BLaER1 treated with 17β-estradiol and CSF1 and Interleukin-3, amounts not matched to agents 10 nM and 100 nM (cell line): ENCODE measurements around the gene HSPB1.
"Not testable (repeated sequence)": the region's sequence is repeated elsewhere in the genome, so short reads cannot be mapped to it uniquely, and the experiment has no call there.

ENCODE experiments used
- H3K27ac ChIP-seq, 11 experiments: shearing (Covaris generic); formaldehyde crosslinking; 2 replicates each; pipeline ENCODE4 v1.8.1; 2022
- H3K27me3 ChIP-seq, 11 experiments: shearing (Covaris generic); formaldehyde crosslinking; 2 replicates each; pipeline ENCODE4 v1.8.1; 2022
- H3K36me3 ChIP-seq, 11 experiments: shearing (Covaris generic); formaldehyde crosslinking; 2 replicates each; pipeline ENCODE4 v1.8.1; 2022
- H3K4me1 ChIP-seq, 10 experiments: shearing (Covaris generic); formaldehyde crosslinking; 2 replicates each; pipeline ENCODE4 v1.8.1; 2022
- H3K4me2 ChIP-seq, 11 experiments: shearing (Covaris generic); formaldehyde crosslinking; 2 replicates each; pipeline ENCODE4 v1.8.1; 2022
- H3K4me3 ChIP-seq, 10 experiments: shearing (Covaris generic); formaldehyde crosslinking; 2 replicates each; pipeline ENCODE4 v1.8.1; 2022
- H3K9ac ChIP-seq, 11 experiments: shearing (Covaris generic); formaldehyde crosslinking; 2 replicates each; pipeline ENCODE4 v1.8.1; 2022
- H3K9me3 ChIP-seq, 11 experiments: shearing (Covaris generic); formaldehyde crosslinking; replicated peaks in 1 of 11; 2 replicates each; pipeline ENCODE4 v1.8.1; 2022
- H4K20me1 ChIP-seq, 11 experiments: shearing (Covaris generic); formaldehyde crosslinking; 2 replicates each; pipeline ENCODE4 v1.8.1; 2022
- Cebpa-rat ChIP-seq, 11 experiments: shearing (Covaris generic); IDR thresholded peaks; 2 replicates each; pipeline ENCODE4 v1.8.1; 2022

Gene HSPB1

GRCh38 chr7:76293407-76293901 lies 9.0 kb upstream of the HSPB1 start:
- Histone ChIP-seq H3K4me1 (peaks cover 66 to 90% (median 86%) of the 10 kb centered on the region in 10 experiments), H3K27ac (peak overlapping the region in 10 of 11 experiments; percentile 88 to 94 (median 91); a peak in 19 of 22 replicates), H3K9me3 (no peaks in the 10 kb centered on the region), H3K4me3 (peak overlapping the region in 1 of 10 experiments; percentile 44; a peak in 1 of 20 replicates), H3K27me3 (no peaks in the 10 kb centered on the region), H4K20me1 (no peaks in the 10 kb centered on the region), H3K36me3 (no peaks in the 10 kb centered on the region), H3K9ac (peak overlapping the region in 8 of 11 experiments; percentile 74 to 84 (median 82); a peak in 16 of 22 replicates), H3K4me2 (peak overlapping the region; percentile 91 to 97 (median 92))
- TF ChIP-seq Cebpa-rat (IDR thresholded peaks at IDR 0.05): no peak

- Histone ChIP-seq H4K20me1 (no peaks in the 10 kb centered on the region), H3K4me1 (peaks cover 66 to 94% (median 83%) of the 10 kb centered on the region in 10 experiments), H3K9me3 (no peaks in the 10 kb centered on the region), H3K36me3 (no peaks in the 10 kb centered on the region), H3K4me2 (peak overlapping the region; percentile 91 to 97 (median 92)), H3K9ac (peak overlapping the region; percentile 74 to 83 (median 78)), H3K27me3 (no peaks in the 10 kb centered on the region), H3K27ac (peak overlapping the region; percentile 88 to 94 (median 91)), H3K4me3 (peak overlapping the region; percentile 18 to 64 (median 49); a peak in 18 of 20 replicates)
- no peak for TF ChIP-seq Cebpa-rat (IDR thresholded peaks at IDR 0.05)
Observed at GRCh38 chr7:76294344-76295024, 8.0 kb upstream of the HSPB1 start.

- TF ChIP-seq Cebpa-rat (IDR thresholded peaks at IDR 0.05): peak in 5 of 11 experiments; percentile 9 to 59 (median 32); a peak in 2 of 22 replicates
- Histone ChIP-seq H3K9me3 (no peaks in the 10 kb centered on the region), H3K4me1 (peaks cover 55 to 86% (median 64%) of the 10 kb centered on the region in 10 experiments), H3K4me2 (peak overlapping the region in 10 of 11 experiments; percentile 4 to 94 (median 92); a peak in 15 of 22 replicates), H3K27me3 (no peaks in the 10 kb centered on the region), H3K27ac (no peak overlapping the region), H3K36me3 (no peaks in the 10 kb centered on the region), H3K9ac (no peak overlapping the region; a peak in 2 of 22 replicates), H3K4me3 (no peak overlapping the region), H4K20me1 (no peaks in the 10 kb centered on the region)
Observed at GRCh38 chr7:76296743-76297740, 5.4 kb upstream of the HSPB1 start.

GRCh38 chr7:76300166-76300731 lies 2.2 kb upstream of the HSPB1 start:
- H3K27me3 ChIP-seq: no peaks in the 10 kb centered on the region
- peaks cover 7 to 13% (median 9%) of the 10 kb centered on the region in 11 experiments; a peak in 14 of 22 replicates for H3K36me3 ChIP-seq
- H3K4me3 ChIP-seq: no peak overlapping the region
- no peak overlapping the region; a peak in 1 of 22 replicates for H3K4me2 ChIP-seq
- no peak for TF ChIP-seq Cebpa-rat (IDR thresholded peaks at IDR 0.05)
- H3K9me3 ChIP-seq: no peaks in the 10 kb centered on the region
- no peak overlapping the region for H3K27ac ChIP-seq
- H3K4me1 ChIP-seq: peaks cover 33 to 75% (median 50%) of the 10 kb centered on the region in 10 experiments
- H3K9ac ChIP-seq: no peak overlapping the region
- peaks cover 0 to 13% (median 0%) of the 10 kb centered on the region in 11 experiments; a peak in 3 of 22 replicates for H4K20me1 ChIP-seq

- H3K9me3 ChIP-seq: no peaks in the 10 kb centered on the region
- no peak overlapping the region for H3K27ac ChIP-seq
- H3K27me3 ChIP-seq: no peaks in the 10 kb centered on the region
- H4K20me1 ChIP-seq: peaks cover 0 to 13% (median 0%) of the 10 kb centered on the region in 11 experiments; a peak in 3 of 22 replicates
- no peak overlapping the region for H3K4me2 ChIP-seq
- H3K9ac ChIP-seq: no peak overlapping the region
- peaks cover 7 to 13% (median 9%) of the 10 kb centered on the region in 11 experiments; a peak in 14 of 22 replicates for H3K36me3 ChIP-seq
- no peak for TF ChIP-seq Cebpa-rat (IDR thresholded peaks at IDR 0.05)
- H3K4me1 ChIP-seq: peaks cover 26 to 67% (median 44%) of the 10 kb centered on the region in 10 experiments
- no peak overlapping the region for H3K4me3 ChIP-seq
Observed at GRCh38 chr7:76301000-76301399, 1.5 kb upstream of the HSPB1 start.

- Histone ChIP-seq H3K4me3 (peak overlapping the region; percentile 75 to 95 (median 86)), H3K27ac (peak overlapping the region; percentile 80 to 92 (median 87)), H3K4me2 (peak overlapping the region; percentile 74 to 98 (median 84)), H3K27me3 (no peaks in the 10 kb centered on the region), H4K20me1 (peaks cover 0 to 13% (median 0%) of the 10 kb centered on the region in 11 experiments; a peak in 3 of 22 replicates), H3K9me3 (peaks cover 0 to under 1% (median 0%) of the 10 kb centered on the region in 11 experiments; a peak in 2 of 22 replicates), H3K36me3 (peaks cover 7 to 13% (median 9%) of the 10 kb centered on the region in 11 experiments; a peak in 14 of 22 replicates), H3K4me1 (peaks cover 32 to 68% (median 52%) of the 10 kb centered on the region in 10 experiments), H3K9ac (peak overlapping the region; percentile 83 to 95 (median 90))
- TF ChIP-seq Cebpa-rat (IDR thresholded peaks at IDR 0.05): no peak
Observed at GRCh38 chr7:76303202-76304147, 1.0 kb downstream of the HSPB1 start.

- no peak overlapping the region for H3K4me3 ChIP-seq
- H3K9me3 ChIP-seq: peaks cover 0 to 14% (median 10%) of the 10 kb centered on the region in 11 experiments; a peak in 12 of 22 replicates
- peak overlapping the region in 1 of 11 experiments; percentile 6; a peak in 1 of 22 replicates for H3K27ac ChIP-seq
- H3K9ac ChIP-seq: peak overlapping the region in 4 of 11 experiments; percentile 83 to 92 (median 90); a peak in 4 of 22 replicates
- H3K27me3 ChIP-seq: no peaks in the 10 kb centered on the region
- TF ChIP-seq Cebpa-rat (IDR thresholded peaks at IDR 0.05): no peak
- H3K36me3 ChIP-seq: peaks cover 7 to 13% (median 9%) of the 10 kb centered on the region in 11 experiments; a peak in 14 of 22 replicates
- peaks cover 0 to 13% (median 0%) of the 10 kb centered on the region in 11 experiments; a peak in 3 of 22 replicates for H4K20me1 ChIP-seq
- H3K4me1 ChIP-seq: peaks cover 32 to 63% (median 48%) of the 10 kb centered on the region in 10 experiments
- peak overlapping the region in 9 of 11 experiments; percentile 12 to 98 (median 84); a peak in 11 of 22 replicates for H3K4me2 ChIP-seq
Observed at GRCh38 chr7:76304888-76305375, 2.5 kb downstream of the HSPB1 start.

GRCh38 chr7:76308874-76309273 lies 6.4 kb downstream of the HSPB1 start:
- not testable (repeated sequence) for H3K4me2 ChIP-seq, H3K27me3 ChIP-seq, H3K9ac ChIP-seq, H3K4me3 ChIP-seq, H3K27ac ChIP-seq
- H3K36me3 ChIP-seq: peaks cover 7 to 13% (median 9%) of the 10 kb centered on the region in 11 experiments; a peak in 14 of 22 replicates
- peaks cover 0 to 12% (median 0%) of the 10 kb centered on the region in 11 experiments; a peak in 3 of 22 replicates for H4K20me1 ChIP-seq
- H3K4me1 ChIP-seq: peaks cover 26 to 78% (median 55%) of the 10 kb centered on the region in 10 experiments
- peaks cover 0 to 14% (median 10%) of the 10 kb centered on the region in 11 experiments; a peak in 12 of 22 replicates for H3K9me3 ChIP-seq

- H3K9ac ChIP-seq, H3K27me3 ChIP-seq, H4K20me1 ChIP-seq, H3K4me3 ChIP-seq, H3K36me3 ChIP-seq, H3K4me2 ChIP-seq, H3K27ac ChIP-seq: not testable (repeated sequence)
- Histone ChIP-seq H3K9me3 (peaks cover 0 to 14% (median 10%) of the 10 kb centered on the region in 11 experiments; a peak in 12 of 22 replicates), H3K4me1 (peaks cover 22 to 74% (median 51%) of the 10 kb centered on the region in 10 experiments)
Observed at GRCh38 chr7:76309341-76310101, 7.0 kb downstream of the HSPB1 start.
